ENCODE measurements around the gene PRX. TPM values are rescaled to one million over a fixed set of nuclear protein-coding genes. Genes with fewer than 3 reads are reported as not detected.
A peak's percentile ranks its signal among the peaks of the same experiment; 100 is the strongest.

Gene PRX
- polyA plus RNA-seq, 3 donors: 0.13 to 0.76 TPM; not detected in 1

DNA sequence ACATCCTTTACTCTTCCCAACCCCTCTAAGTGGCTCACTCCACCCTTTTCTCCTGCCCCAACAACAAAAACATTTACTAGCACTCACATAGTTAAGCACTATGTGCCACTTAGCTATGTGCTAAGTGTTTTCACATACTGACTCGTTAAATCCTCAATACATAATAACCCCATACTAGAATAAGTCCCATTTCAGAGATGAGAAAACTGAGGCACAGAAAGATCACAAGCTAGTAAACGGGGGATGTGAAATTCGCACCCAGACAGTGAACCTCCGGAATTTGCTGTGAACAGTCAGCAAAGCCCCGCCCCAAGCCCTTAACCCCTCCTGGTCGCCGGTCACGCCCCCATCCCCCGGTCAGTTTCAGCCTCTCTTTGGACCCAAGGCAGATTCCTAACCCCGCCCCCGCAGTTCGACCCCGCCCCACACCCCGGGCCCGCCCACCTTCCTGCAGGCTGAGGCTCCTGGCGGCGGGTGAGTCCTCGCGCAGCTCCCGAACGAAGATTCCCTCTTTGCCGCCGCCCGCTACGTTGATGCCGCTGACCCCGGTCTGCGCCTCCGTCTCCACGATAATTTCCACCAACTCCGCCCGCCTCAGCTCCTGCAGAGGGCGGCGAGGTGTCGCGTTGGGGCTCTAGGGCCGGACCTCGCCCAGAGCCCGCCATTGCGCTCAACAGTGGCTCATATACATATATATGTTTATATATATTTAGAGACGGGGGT is 9.8 kb downstream of the PRX start:
- WGBS (ENCODE audit: insufficient coverage): 1% methylated on average over 11 of the region's 41 CpGs

DNA sequence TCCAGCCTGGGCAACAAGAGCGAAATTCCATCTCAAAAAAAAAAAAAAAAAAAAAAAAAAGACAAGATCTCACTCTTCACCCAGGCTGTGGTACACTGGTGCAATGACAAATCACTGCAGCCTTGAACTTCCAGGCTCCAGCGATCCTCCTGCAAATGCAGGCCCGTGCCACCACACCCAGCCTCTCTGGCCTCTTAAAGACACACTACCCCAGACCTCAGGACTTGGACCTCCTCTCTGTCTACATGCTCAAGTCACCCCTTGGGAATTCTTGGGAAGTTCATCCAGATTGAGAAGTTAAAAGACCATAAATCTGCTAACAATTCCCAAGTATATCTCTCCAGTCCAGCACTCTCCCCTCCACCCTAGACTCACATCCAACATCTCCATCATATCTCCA is 12.6 kb downstream of the PRX start:
- DNase-seq: no peak
- Histone ChIP-seq H3K27ac (ENCODE audit: low read depth in 1 of 2, low read length in 2 of 2) (no peak overlapping the region), H3K36me3 (replicated peaks in 1 of 2; ENCODE audit: control insufficient read depth in 1 of 2, insufficient read depth in 2 of 2, low read length in 2 of 2) (no peaks in the 10 kb centered on the region), H3K4me1 (ENCODE audit: control insufficient read depth in 1 of 2, insufficient read depth in 2 of 2, low read length in 2 of 2) (peaks cover 18 to 26% of the 10 kb centered on the region in 2 donors), H3K4me2 (replicated peaks; ENCODE audit: extremely low read depth, low read length, poor library complexity, severe bottlenecking) (no peak overlapping the region), H3K4me3 (replicated peaks in 1 of 3; ENCODE audit: low read depth in 2 of 3, low read length in 3 of 3) (no peak overlapping the region), H3K79me2 (ENCODE audit: insufficient read depth, low read length) (no peaks in the 10 kb centered on the region), H3K27me3 (ENCODE audit: control insufficient read depth in 2 of 2, insufficient read depth in 2 of 2, low read length in 2 of 2) (no peaks in the 10 kb centered on the region), H3K9ac (ENCODE audit: insufficient read depth, low read length, poor library complexity, severe bottlenecking) (no peak overlapping the region), H2AFZ (ENCODE audit: insufficient read depth, low read depth, low read length, poor library complexity, severe bottlenecking) (no peak overlapping the region), H3K9me3 (replicated peaks in 1 of 2; ENCODE audit: control insufficient read depth in 1 of 2, insufficient read depth in 1 of 2, low read length in 2 of 2) (no peaks in the 10 kb centered on the region), H4K20me1 (ENCODE audit: insufficient read depth, low read length) (no peaks in the 10 kb centered on the region)
- intact Hi-C loops (cut with micrococcal nuclease): loop anchor here in 1 of 2 donors (5.0 kb wide), 1 partner anchor 53 kb away; the partner anchor contains the start of genes C19orf47 and PLD3
- H3K36me3 Mint-ChIP-seq: peaks cover 0 to 3% of the 10 kb centered on the region in 2 donors
- H3K4me1 Mint-ChIP-seq: peaks cover 27% of the 10 kb centered on the region
- H3K27me3 Mint-ChIP-seq (ENCODE audit: low read depth in 3 of 3): peaks cover 0 to 20% (median 15%) of the 10 kb centered on the region in 3 donors
- WGBS (ENCODE audit: insufficient coverage): 75% methylated on average over 2 of the region's 3 CpGs
- TF ChIP-seq, protein P1, sequence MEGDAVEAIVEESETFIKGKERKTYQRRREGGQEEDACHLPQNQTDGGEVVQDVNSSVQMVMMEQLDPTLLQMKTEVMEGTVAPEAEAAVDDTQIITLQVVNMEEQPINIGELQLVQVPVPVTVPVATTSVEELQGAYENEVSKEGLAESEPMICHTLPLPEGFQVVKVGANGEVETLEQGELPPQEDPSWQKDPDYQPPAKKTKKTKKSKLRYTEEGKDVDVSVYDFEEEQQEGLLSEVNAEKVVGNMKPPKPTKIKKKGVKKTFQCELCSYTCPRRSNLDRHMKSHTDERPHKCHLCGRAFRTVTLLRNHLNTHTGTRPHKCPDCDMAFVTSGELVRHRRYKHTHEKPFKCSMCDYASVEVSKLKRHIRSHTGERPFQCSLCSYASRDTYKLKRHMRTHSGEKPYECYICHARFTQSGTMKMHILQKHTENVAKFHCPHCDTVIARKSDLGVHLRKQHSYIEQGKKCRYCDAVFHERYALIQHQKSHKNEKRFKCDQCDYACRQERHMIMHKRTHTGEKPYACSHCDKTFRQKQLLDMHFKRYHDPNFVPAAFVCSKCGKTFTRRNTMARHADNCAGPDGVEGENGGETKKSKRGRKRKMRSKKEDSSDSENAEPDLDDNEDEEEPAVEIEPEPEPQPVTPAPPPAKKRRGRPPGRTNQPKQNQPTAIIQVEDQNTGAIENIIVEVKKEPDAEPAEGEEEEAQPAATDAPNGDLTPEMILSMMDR (IDR thresholded peaks at IDR 0.05): no peak
- H3K27ac Mint-ChIP-seq: no peak overlapping the region
- H3K4me3 Mint-ChIP-seq: no peak overlapping the region
- peaks cover 0 to 3% (median 0%) of the 10 kb centered on the region in 7 donors for H3K9me3 Mint-ChIP-seq

More for the DNA sequence above, 9.8 kb downstream of the PRX start:
- peak overlapping the region; percentile 91 for H2AFZ ChIP-seq (ENCODE audit: insufficient read depth, low read depth, low read length, poor library complexity, severe bottlenecking)
- peaks cover 0 to 3% (median 0%) of the 10 kb centered on the region in 7 donors for H3K9me3 Mint-ChIP-seq
- intact Hi-C loops (cut with micrococcal nuclease): loop anchor here in 1 of 2 donors (5.0 kb wide), 1 partner anchor 56 kb away; the partner anchor contains the start of genes C19orf47 and PLD3
- H3K79me2 ChIP-seq (ENCODE audit: insufficient read depth, low read length): no peaks in the 10 kb centered on the region
- H3K4me2 ChIP-seq (replicated peaks; ENCODE audit: extremely low read depth, low read length, poor library complexity, severe bottlenecking): peak overlapping the region; percentile 91
- H3K4me3 ChIP-seq (replicated peaks in 1 of 3; ENCODE audit: low read depth in 2 of 3, low read length in 3 of 3): peak overlapping the region; percentile 27 to 82 (median 76)
- peaks cover 0 to 3% of the 10 kb centered on the region in 2 donors for H3K36me3 Mint-ChIP-seq
- peak; percentile 71 to 87 (median 81) for DNase-seq
- no peaks in the 10 kb centered on the region for H4K20me1 ChIP-seq (ENCODE audit: insufficient read depth, low read length)
- peak overlapping the region; percentile 48 to 67 for H3K27ac ChIP-seq (ENCODE audit: low read depth in 1 of 2, low read length in 2 of 2)
- H3K36me3 ChIP-seq (replicated peaks in 1 of 2; ENCODE audit: control insufficient read depth in 1 of 2, insufficient read depth in 2 of 2, low read length in 2 of 2): no peaks in the 10 kb centered on the region
- H3K4me3 Mint-ChIP-seq: peak overlapping the region; percentile 89 to 99
- H3K27me3 ChIP-seq (ENCODE audit: control insufficient read depth in 2 of 2, insufficient read depth in 2 of 2, low read length in 2 of 2): no peaks in the 10 kb centered on the region
- peaks cover 27% of the 10 kb centered on the region for H3K4me1 Mint-ChIP-seq
- H3K27ac Mint-ChIP-seq: peak overlapping the region; percentile 77 to 97 (median 85)
- TF ChIP-seq, protein P1 (IDR thresholded peaks at IDR 0.05): no peak
- H3K9ac ChIP-seq (ENCODE audit: insufficient read depth, low read length, poor library complexity, severe bottlenecking): peak overlapping the region; percentile 57
- peaks cover 23 to 31% of the 10 kb centered on the region in 2 donors for H3K4me1 ChIP-seq (ENCODE audit: control insufficient read depth in 1 of 2, insufficient read depth in 2 of 2, low read length in 2 of 2)
- peaks cover 2 to 12% (median 2%) of the 10 kb centered on the region in 3 donors for H3K27me3 Mint-ChIP-seq (ENCODE audit: low read depth in 3 of 3)
- H3K9me3 ChIP-seq (replicated peaks in 1 of 2; ENCODE audit: control insufficient read depth in 1 of 2, insufficient read depth in 1 of 2, low read length in 2 of 2): no peaks in the 10 kb centered on the region
